WI38 (cell line): Measurements from ENCODE around the gene ACOT8.

ENCODE experiments used
- H3K4me3 ChIP-seq: 2 replicates; pipeline ENCODE4 v1.5.1; 2011; ENCODE audit warnings: low read depth, mild to moderate bottlenecking, control low read depth, low read length
- CTCF ChIP-seq: IDR thresholded peaks from 2 replicates; pipeline ENCODE4 v1.5.1; 2012; ENCODE audit warnings: low read depth, mild to moderate bottlenecking, control low read depth, low read length

Gene ACOT8

DNA sequence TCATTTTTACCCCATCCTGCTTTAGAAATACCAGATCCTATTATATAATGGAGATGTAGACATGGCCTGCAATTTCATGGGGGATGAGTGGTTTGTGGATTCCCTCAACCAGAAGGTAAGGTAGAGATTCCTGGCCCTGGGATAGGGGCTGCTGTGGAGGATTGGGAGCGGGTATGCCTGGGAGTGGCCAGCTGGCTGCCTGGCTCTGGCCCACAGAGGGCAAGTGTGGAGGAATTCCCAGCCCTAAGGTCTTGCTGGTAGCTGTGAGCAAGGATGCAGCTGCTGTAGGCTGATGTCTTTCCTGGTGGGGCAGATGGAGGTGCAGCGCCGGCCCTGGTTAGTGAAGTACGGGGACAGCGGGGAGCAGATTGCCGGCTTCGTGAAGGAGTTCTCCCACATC lies 40.5 kb upstream of the ACOT8 start:
- H3K4me3 ChIP-seq = no peak overlapping the region
- TF ChIP-seq CTCF = no peak

DNA sequence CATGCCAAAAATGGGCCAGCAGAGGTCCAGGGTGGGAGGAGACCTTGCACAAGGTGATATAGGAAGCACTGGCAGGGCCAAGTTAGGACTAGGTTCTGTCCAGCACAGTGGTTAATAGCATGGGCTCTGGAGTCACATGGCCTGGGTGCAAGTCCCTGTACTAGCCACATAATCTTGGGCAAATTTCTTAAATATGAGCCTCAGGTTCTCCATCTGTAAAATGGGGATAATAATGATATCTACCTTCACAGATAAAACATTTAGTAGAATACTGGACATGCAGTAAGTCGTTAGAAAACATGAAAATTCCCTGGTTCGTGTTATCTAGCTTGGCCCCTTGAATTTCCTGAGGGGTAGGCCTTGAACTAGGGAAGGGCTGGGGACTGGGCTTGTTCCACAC lies 40.1 kb upstream of the ACOT8 start:
- TF ChIP-seq CTCF = no peak
- no peak overlapping the region for H3K4me3 ChIP-seq

DNA sequence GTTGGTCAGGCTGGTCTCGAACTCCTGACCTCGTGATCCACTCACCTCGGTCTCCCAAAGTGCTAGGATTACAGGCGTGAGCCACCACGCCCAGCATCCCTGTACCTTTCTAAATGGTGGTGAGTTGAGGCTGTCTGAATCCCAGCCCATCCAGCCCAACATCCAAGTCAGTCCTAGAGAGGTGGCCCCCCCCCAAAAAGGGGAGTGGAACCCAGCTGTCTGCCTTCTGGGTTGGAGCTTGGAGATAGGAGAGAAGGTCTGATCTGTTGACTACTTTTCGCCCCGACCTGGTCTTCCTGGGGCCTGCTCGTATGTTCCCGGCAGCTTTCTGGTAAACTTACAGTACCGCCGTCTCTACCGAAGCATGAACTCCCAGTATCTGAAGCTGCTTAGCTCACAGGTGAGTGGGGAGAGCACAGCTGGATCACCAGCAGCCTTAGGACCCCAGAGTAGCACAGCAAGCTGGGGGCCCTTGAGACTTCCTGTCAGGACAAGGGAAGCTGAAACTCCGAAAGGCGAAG lies 39.5 kb upstream of the ACOT8 start:
- no peak overlapping the region for H3K4me3 ChIP-seq
- TF ChIP-seq CTCF = no peak

GRCh38 chr20:45894797-45895196 lies 37.6 kb upstream of the ACOT8 start:
- TF ChIP-seq CTCF = no peak
- H3K4me3 ChIP-seq = no peak overlapping the region

GRCh38 chr20:45893831-45894230 lies 36.6 kb upstream of the ACOT8 start:
- no peak overlapping the region for H3K4me3 ChIP-seq
- TF ChIP-seq CTCF = no peak

- no peak for TF ChIP-seq CTCF
- H3K4me3 ChIP-seq = no peak overlapping the region
These were observed 35.8 kb upstream of the ACOT8 start for GRCh38 chr20:45892828-45893500.

DNA sequence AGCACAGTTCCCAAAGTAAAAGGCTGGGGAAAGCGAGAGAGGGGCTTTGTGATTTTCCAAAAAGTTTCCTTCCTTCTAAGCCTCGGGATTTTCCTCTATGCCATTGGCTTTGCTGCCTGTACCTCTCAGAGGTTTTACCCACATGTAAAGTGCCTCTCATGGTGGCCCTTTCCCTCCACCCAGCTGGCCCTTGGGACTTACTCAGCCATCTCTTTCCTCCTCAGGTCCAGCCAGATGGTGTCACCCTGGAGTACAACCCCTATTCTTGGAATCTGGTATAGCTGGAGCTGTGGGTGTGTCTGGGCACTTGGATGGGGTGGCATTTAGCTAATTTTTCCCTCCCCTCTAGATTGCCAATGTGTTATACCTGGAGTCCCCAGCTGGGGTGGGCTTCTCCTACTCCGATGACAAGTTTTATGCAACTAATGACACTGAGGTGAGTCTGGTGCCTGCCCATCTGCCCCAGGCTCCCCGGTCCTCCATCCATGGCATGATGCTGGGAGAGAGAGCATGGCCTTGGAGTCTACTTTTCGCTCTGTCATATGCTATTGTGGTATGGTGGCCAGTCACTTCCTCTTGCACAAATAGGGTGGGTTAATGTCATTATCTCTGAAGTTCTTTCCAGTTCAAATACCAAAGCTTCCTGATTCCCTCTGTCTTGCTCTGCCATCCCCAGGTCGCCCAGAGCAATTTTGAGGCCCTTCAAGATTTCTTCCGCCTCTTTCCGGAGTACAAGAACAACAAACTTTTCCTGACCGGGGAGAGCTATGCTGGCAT lies 35.0 kb upstream of the ACOT8 start:
- H3K4me3 ChIP-seq = peak overlapping the region; percentile 83
- no peak for TF ChIP-seq CTCF
